ENCODE data around the gene CRB1.

The CRB1 gene

DNA sequence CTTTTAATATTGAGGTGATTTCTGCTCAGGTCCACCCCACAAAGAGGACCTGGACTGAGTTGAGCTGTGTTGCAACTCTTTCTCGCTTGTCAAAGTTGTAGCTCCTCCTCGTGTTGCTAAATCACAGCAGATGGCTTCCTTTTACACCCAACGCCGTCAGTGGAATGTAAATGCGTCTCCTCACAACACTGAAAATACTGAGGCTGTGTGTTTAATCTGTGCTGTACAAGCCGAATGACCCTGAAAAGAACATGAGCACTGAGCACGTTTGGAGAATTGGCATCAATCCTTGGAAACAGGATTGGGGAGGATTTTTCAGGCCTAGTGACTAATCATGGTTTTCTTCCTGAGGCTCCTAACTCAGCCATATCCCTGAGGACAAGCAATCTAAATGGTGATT, 196.0 kb downstream of the CRB1 start:
- TF ChIP-seq GATA3 (IDR thresholded peaks at IDR 0.05; ENCODE audit: low read depth, low read length) = no peak
- TF ChIP-seq GATA2 (IDR thresholded peaks at IDR 0.05; ENCODE audit: low read depth, low read length) = no peak

DNA sequence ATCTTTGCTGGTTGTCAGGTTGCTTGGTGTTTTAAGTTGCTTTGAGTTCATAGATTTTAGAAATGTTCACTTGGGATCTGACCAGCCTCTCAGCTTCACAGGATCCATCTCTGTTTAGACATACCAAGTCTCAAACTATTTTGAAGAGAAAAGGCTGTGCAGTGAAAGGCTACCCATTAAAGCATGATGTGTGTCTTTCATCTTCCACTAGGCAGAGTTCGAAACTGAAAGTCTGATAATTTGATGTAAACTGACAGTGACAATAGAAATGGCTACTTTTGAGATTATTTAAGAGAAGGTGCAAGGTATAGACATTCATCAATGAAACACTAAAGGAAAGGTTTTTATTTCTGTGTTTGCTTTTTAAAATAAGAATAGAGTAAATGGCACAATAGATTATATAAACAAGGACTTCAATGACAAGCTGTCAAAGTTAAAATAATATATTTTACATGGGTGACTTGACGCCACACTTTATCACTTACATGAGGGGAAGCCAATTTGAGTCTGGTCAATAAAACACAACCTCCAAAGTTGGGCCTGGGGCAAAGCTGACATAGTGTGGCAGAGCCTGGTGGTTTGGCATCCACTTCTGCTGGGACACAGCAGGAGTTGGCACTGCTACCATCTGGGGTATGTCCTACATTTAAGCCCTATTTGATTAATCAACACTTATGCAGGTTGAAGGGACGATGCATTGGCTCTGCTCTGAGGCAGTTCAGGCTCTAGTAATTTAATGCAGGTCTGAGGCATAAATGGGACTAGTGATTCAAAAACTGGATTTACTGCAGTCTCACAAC, 197.7 kb downstream of the CRB1 start:
- no peak for TF ChIP-seq GATA2 (IDR thresholded peaks at IDR 0.05; ENCODE audit: low read depth, low read length)
- TF ChIP-seq GATA3 (IDR thresholded peaks at IDR 0.05; ENCODE audit: low read depth, low read length) = no peak

DNA sequence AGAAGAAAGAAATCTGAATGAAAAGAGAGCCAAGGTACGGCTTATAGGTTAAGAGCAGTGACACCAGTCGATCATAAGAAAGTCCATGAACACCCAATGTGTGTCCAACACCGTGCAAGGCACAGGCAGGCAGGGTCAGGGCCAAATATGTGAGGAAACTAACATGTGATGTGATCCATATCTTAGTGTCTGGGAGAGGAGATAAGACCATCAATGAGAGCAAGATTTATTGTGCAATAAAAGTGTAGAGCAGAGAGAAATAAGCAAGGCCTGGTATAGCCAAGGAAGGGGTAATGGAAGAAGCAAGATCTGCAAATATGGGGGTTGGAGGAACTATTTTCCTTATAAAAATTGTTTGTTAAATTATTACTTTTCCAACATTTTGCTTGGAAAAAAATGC, 198.8 kb downstream of the CRB1 start:
- TF ChIP-seq GATA2 (IDR thresholded peaks at IDR 0.05; ENCODE audit: low read depth, low read length) (peak; percentile 80), GATA3 (IDR thresholded peaks at IDR 0.05; ENCODE audit: low read depth, low read length) (peak; percentile 79)

DNA sequence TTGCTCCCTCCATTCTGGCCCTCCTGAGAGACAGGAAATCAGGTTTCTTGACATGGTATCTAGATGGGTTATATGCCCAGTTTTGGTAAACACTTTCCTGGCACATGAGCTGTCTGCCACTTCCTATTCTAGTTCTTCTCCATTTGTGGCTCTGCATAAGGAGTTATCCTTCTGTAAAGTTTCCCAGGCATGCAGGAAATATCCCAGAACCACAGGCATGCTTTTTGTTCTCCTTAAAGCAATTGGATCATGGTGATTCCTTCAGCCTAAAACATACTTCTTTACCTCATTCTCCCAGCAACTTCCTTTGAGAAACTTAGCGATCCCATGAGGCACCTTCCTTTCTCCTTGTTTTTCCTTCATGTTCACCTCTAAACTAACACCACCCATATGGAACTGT, 199.8 kb downstream of the CRB1 start:
- TF ChIP-seq GATA3 (IDR thresholded peaks at IDR 0.05; ENCODE audit: low read depth, low read length) = no peak
- no peak for TF ChIP-seq GATA2 (IDR thresholded peaks at IDR 0.05; ENCODE audit: low read depth, low read length)

DNA sequence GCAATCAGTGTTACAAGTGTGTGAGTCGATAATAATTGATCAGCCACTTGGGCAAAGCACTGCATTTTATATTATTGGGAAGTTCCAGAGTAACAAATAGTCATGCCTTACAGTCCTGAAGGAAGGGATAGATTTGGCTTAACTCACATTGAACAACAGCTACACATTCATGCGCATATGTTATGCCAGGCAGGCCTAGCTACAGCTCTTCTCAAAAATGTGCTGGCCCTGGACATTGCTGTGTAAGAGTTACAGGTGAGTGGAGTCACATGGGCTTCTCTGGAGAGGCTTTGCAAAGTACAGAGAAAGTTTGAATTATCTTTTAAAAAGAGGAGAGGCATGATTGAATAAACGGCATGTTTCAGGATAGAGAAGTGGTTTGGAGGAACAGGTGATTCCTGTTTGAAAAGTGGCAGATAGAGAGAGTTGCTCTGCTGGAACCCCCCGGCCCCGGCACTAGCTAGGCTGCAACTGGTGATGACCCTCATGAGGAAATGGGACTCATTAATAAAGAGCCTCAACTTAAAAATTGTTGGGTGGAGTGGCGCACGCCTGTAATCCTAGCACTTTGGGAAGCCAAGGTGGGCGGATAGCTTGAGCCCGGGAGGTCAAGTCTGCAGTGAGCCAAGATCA, 200.6 kb downstream of the CRB1 start:
- no peak for TF ChIP-seq GATA3 (IDR thresholded peaks at IDR 0.05; ENCODE audit: low read depth, low read length)
- TF ChIP-seq GATA2 (IDR thresholded peaks at IDR 0.05; ENCODE audit: low read depth, low read length) = no peak

DNA sequence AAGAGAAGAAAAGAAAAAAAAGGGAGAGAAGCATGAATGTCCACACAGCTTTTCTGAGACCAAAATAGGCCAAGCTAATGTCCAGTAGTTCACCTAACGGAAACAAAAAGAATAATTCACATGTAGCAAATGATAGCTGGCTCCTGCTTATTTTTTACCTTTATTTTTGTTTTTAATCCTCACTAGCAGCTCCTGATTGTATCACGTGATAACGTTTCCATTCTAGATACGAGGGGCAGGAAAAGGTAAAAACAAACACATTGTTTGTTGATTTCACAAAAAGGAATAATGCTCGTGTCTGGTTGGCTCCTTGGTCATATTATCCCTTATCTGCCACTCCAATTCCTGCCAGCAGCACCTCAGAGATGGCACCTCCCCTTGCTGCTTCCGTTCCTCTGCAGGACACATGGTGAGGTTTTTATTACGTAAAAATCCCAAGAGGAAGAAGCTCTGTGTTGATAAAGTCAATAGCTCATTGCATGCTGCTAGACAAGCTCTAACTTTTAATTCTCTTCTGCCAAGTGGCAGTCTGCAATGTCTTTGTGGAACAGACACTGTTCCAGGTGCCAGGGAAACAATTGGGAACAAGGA, 201.7 kb downstream of the CRB1 start:
- TF ChIP-seq GATA2 (IDR thresholded peaks at IDR 0.05; ENCODE audit: low read depth, low read length) (no peak), GATA3 (IDR thresholded peaks at IDR 0.05; ENCODE audit: low read depth, low read length) (no peak)

DNA sequence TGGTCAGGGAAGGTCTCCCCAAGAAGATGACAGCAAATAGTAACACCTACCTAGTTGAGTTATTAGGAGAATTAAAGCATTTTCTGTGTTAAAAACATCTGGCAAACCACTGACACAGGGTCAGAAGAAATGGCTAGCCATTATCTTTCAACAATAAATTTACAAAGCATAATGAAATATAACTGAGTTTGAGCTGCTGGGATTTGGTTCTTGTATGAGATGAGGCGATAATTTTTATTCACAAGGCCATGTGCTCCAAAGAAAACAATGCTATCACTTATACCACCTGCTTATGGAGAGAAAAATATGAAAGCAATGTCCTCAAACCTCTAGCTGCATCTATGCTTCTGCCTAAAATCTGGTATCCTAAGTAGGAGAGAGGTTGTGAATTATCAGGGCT, 202.3 kb downstream of the CRB1 start:
- peak; percentile 90 for TF ChIP-seq GATA2 (IDR thresholded peaks at IDR 0.05; ENCODE audit: low read depth, low read length)
- peak; percentile 92 for TF ChIP-seq GATA3 (IDR thresholded peaks at IDR 0.05; ENCODE audit: low read depth, low read length)

DNA sequence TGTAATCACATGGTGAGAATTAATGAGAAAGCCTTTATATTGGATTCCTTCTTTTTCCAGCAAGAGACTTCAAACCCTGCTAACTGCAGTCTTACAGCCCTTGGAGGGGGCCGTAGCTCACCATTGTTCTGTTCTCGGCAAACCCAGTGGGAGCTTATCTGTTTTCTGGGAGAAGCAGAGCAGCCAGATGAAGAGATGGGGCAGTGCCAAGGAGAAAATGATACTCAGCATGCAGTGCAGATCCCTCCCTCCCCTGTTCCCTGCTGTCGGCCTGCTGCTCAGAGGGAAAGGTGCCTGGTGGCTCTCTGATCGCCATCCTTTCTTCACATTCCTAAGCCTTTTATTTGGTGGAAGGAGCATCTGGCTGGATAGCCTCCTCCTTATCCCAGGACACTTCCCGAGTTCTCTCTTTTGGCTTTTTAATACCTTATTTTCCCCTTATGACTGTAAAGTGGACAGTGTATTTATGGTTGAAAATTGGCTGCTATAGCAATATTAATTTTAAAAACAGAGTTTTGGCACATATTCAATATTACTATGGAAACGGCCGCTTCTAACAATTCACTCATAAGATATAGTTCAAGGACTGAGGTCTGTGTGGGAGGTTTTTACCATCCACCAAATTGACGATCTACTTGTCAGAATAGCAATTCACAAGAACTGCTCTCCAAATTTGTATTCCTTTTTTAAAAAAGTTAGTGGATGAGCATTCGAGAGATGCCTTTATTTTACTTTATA, 203.4 kb downstream of the CRB1 start:
- TF ChIP-seq GATA2 (IDR thresholded peaks at IDR 0.05; ENCODE audit: low read depth, low read length) = peak; percentile 90
- no peak for TF ChIP-seq GATA3 (IDR thresholded peaks at IDR 0.05; ENCODE audit: low read depth, low read length)

DNA sequence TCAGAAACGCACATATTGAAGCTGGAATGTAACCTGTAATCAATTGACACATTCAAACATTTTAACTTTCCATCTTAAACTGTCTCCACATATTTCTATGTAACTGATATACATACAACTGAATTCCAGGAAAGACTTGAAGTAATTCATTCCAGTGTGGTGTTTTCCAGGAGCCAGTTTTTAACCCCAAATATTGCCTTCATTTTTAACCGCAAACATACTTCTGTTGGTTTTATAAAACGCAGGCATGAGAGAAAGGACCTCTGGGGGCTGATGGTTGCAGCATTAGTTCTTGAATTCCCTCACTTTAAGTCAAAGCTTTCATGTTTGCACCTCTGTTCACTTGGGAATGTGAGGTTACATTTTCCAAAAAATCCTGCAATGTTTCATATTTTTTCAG, 204.1 kb downstream of the CRB1 start:
- TF ChIP-seq GATA2 (IDR thresholded peaks at IDR 0.05; ENCODE audit: low read depth, low read length) = no peak
- TF ChIP-seq GATA3 (IDR thresholded peaks at IDR 0.05; ENCODE audit: low read depth, low read length) = no peak

DNA sequence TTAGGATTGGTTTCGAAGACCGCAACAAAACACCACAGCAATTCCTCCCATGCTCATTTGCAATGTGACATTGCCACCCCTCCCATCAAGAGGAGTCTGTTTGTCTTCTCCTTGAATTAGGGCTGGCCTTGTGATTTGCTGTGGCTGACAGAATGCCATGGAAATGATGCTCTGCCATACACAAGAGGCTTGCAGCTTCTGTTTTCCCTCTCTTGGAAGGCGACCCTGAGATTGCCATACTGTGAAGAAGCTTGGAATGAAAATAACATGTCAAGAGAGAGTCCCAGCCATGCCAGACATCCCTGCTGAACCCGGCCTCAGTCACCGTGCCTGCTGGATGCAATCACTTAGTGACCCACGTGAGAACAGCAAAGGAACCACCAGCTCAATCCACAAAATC, 212.4 kb downstream of the CRB1 start:
- TF ChIP-seq GATA3 (IDR thresholded peaks at IDR 0.05; ENCODE audit: low read depth, low read length) (no peak), GATA2 (IDR thresholded peaks at IDR 0.05; ENCODE audit: low read depth, low read length) (no peak)

DNA sequence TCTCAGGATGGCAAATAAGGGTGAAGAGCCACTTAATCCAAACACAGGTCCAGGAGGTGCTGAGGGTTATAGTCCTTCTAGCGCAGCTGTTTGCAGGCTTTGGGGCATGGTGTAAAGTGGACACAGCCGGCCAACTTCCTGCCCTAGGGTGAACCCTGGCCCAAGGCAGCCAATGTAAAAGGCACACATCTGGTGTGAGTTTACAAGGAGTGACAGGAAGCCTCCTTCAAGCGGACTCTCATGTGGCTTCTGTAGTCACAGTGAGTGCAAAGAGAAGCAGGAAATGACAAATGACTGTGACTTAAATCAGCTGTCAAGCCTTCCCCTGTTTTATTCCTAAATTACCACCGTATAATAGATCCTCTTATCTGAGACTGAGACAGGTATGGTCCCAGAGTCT, 213.0 kb downstream of the CRB1 start:
- TF ChIP-seq GATA2 (IDR thresholded peaks at IDR 0.05; ENCODE audit: low read depth, low read length) (no peak), GATA3 (IDR thresholded peaks at IDR 0.05; ENCODE audit: low read depth, low read length) (no peak)

DNA sequence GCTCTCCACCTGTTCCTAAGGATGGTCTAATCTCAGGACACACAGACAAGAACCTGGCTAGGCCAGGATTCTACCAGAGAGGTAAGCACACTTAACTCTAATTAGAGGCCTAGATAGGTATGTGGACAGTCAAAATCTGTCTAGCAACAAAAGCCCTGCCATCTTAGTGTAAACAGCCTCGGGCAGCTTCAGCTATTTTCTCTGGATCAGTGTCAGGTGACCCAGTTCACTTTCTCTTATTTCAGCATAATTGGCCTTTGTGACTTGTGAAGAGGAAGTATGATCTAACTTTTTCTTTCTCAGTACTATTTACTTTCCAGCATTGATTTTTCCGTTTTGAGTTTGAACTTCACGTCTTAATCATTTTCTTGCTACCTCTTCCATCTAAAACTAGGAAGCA, 217.7 kb downstream of the CRB1 start:
- TF ChIP-seq GATA3 (IDR thresholded peaks at IDR 0.05; ENCODE audit: low read depth, low read length) (no peak), GATA2 (IDR thresholded peaks at IDR 0.05; ENCODE audit: low read depth, low read length) (no peak)

DNA sequence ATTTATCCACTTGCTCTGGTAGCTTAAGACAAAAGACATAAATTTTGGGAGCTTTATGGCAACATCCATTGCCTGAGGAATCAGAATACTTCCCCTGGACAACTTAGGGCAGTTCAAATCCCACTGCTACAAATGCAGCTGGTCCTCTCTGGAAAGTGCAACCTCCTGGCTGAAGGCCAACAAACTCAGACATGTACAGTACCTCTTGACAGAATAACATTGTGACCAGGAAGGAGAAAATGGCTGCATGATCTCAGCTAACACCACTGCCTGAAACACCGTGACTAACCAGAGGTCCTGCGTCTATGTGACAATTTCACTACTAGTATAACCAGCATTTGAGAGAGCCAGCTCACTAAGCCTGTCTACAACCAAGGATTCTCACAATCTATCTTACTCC, 218.9 kb downstream of the CRB1 start:
- no peak for TF ChIP-seq GATA2 (IDR thresholded peaks at IDR 0.05; ENCODE audit: low read depth, low read length)
- no peak for TF ChIP-seq GATA3 (IDR thresholded peaks at IDR 0.05; ENCODE audit: low read depth, low read length)

DNA sequence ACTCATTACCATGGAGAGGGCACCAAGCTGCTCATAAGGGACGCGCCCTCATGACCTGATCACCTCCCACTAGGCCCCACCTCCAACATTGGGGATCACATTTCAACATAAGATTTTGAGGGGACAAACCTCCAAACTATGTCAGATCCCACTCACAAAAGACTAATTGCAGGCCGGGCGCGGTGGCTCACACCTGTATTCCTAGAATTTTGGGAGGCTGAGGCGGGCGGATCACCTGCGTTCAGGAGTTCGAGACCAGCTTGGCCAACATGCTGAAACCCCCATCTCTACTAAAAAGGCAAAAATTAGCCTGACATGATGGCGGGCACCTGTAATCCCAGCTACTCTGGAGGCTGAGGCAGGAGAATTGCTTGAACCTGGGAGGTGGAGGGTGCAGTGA, 228.7 kb downstream of the CRB1 start:
- TF ChIP-seq GATA3 (IDR thresholded peaks at IDR 0.05; ENCODE audit: low read depth, low read length) (no peak), GATA2 (IDR thresholded peaks at IDR 0.05; ENCODE audit: low read depth, low read length) (no peak)
